ENCODE measurements around the gene FOXP1.

The FOXP1 gene

GRCh38 chr3:71070497-71071463, 512.7 kb downstream of the FOXP1 start:
- no peak for DNase-seq
- H3K9me3 ChIP-seq = no peaks in the 10 kb centered on the region

GRCh38 chr3:71069797-71070196, 513.7 kb downstream of the FOXP1 start:
- Histone ChIP-seq H3K4me1 (peaks cover 10% of the 10 kb centered on the region), H3K9me3 (no peaks in the 10 kb centered on the region), H3K36me3 (no peaks in the 10 kb centered on the region; the same call in 1 of the 2 replicates), H3K27me3 (no peaks in the 10 kb centered on the region), H3K4me3 (ENCODE audit: low read depth, low read length) (no peak overlapping the region)
- DNase-seq = peak; percentile 68
- peak; percentile 80 for TF ChIP-seq CTCF (IDR thresholded peaks at IDR 0.05; ENCODE audit: low read depth, low read length)

More at GRCh38 chr3:71070497-71071463, 512.7 kb downstream of the FOXP1 start:
- Histone ChIP-seq H3K4me3 (ENCODE audit: low read depth, low read length) (no peak overlapping the region), H3K4me1 (peaks cover 10% of the 10 kb centered on the region), H3K36me3 (no peaks in the 10 kb centered on the region; the same call in 1 of the 2 replicates), H3K27me3 (no peaks in the 10 kb centered on the region)
- TF ChIP-seq CTCF (IDR thresholded peaks at IDR 0.05; ENCODE audit: low read depth, low read length) = no peak

- Histone ChIP-seq H3K4me1 (peaks cover 10% of the 10 kb centered on the region), H3K4me3 (ENCODE audit: low read depth, low read length) (no peak overlapping the region), H3K9me3 (no peaks in the 10 kb centered on the region), H3K36me3 (no peaks in the 10 kb centered on the region; the same call in 1 of the 2 replicates), H3K27me3 (no peaks in the 10 kb centered on the region)
- DNase-seq = no peak
- TF ChIP-seq CTCF (IDR thresholded peaks at IDR 0.05; ENCODE audit: low read depth, low read length) = no peak
These were observed 515.4 kb downstream of the FOXP1 start for GRCh38 chr3:71067977-71068654.

- Histone ChIP-seq H3K36me3 (no peaks in the 10 kb centered on the region; the same call in 1 of the 2 replicates), H3K4me3 (ENCODE audit: low read depth, low read length) (no peak overlapping the region), H3K27me3 (no peaks in the 10 kb centered on the region), H3K4me1 (peaks cover 18% of the 10 kb centered on the region), H3K9me3 (no peaks in the 10 kb centered on the region)
- DNase-seq = no peak
- no peak for TF ChIP-seq CTCF (IDR thresholded peaks at IDR 0.05; ENCODE audit: low read depth, low read length)
These were observed 516.7 kb downstream of the FOXP1 start for GRCh38 chr3:71066849-71067261.

GRCh38 chr3:71066356-71066755, 517.2 kb downstream of the FOXP1 start:
- H3K36me3 ChIP-seq = no peaks in the 10 kb centered on the region; the same call in 1 of the 2 replicates
- H3K4me1 ChIP-seq = peaks cover 20% of the 10 kb centered on the region
- H3K27me3 ChIP-seq = no peaks in the 10 kb centered on the region
- no peak for TF ChIP-seq CTCF (IDR thresholded peaks at IDR 0.05; ENCODE audit: low read depth, low read length)
- no peak for DNase-seq
- no peaks in the 10 kb centered on the region for H3K9me3 ChIP-seq
- H3K4me3 ChIP-seq (ENCODE audit: low read depth, low read length) = no peak overlapping the region

GRCh38 chr3:71065764-71066013, 517.8 kb downstream of the FOXP1 start:
- Histone ChIP-seq H3K27me3 (no peaks in the 10 kb centered on the region), H3K9me3 (no peaks in the 10 kb centered on the region), H3K4me3 (ENCODE audit: low read depth, low read length) (peak overlapping the region; percentile 86), H3K36me3 (no peaks in the 10 kb centered on the region; the same call in 1 of the 2 replicates), H3K4me1 (peaks cover 20% of the 10 kb centered on the region)
- TF ChIP-seq CTCF (IDR thresholded peaks at IDR 0.05; ENCODE audit: low read depth, low read length) = no peak
- no peak for DNase-seq

Data from BE2C (cell line).